Measurements from ENCODE around the gene C12orf54.
"Not testable (repeated sequence)": the region's sequence is repeated elsewhere in the genome, so short reads cannot be mapped to it uniquely, and the experiment has no call there.

C12orf54 gene

GRCh38 chr12:48512855-48513254 lies 30.6 kb downstream of the C12orf54 start:
- DNase-seq = no peak

GRCh38 chr12:48514728-48515127 lies 32.4 kb downstream of the C12orf54 start:
- no peak for DNase-seq

- DNase-seq = not testable (repeated sequence)
Observed at GRCh38 chr12:48520381-48520780, 38.1 kb downstream of the C12orf54 start.

GRCh38 chr12:48525332-48525731 lies 43.0 kb downstream of the C12orf54 start, which contains the start of gene OR8S1:
Gene OR8S1, plus strand, starts transcription at chr12:48525632. Its CDS starts 0 bp downstream, at chr12:48525632.
- DNase-seq = no peak

- no peak for DNase-seq
Observed at GRCh38 chr12:48527891-48528670, 45.8 kb downstream of the C12orf54 start.

- no peak for DNase-seq
Observed at GRCh38 chr12:48532601-48533000, 50.3 kb downstream of the C12orf54 start.

- DNase-seq = no peak
Observed at GRCh38 chr12:48536602-48537001, 54.3 kb downstream of the C12orf54 start.

GRCh38 chr12:48542300-48542928 lies 60.1 kb downstream of the C12orf54 start:
- DNase-seq = no peak

GRCh38 chr12:48545833-48546469 lies 63.7 kb downstream of the C12orf54 start:
- DNase-seq = no peak
